WTC11 (cell line): ENCODE results near the gene ZNF699. TPM values are rescaled to one million over a fixed set of nuclear protein-coding genes. Genes with fewer than 3 reads are reported as not detected.
"Not testable (repeated sequence)": the region's sequence is repeated elsewhere in the genome, so short reads cannot be mapped to it uniquely, and the experiment has no call there.

Experiments used
- ATAC-seq: fragments of 200-7000 bp; cut with Tn5 transposase; 2 replicates; pipeline ENCODE4 v1.10.0; 2021; ENCODE audit warnings: mild to moderate bottlenecking, moderate library complexity
- CTCF ChIA-PET: fragments of 300-600 bp; sonication (Branson Sonifier 250); formaldehyde crosslinking; loops from one replicate; lab custom pipeline; 2021; ENCODE audit warnings: antibody characterized with exemption; lab: Charles Lee
- POLR2A ChIA-PET: fragments of 350-600 bp; sonication (Branson Sonifier 250); formaldehyde crosslinking; loops from one replicate; lab custom pipeline; 2021; ENCODE audit warnings: antibody characterized with exemption; lab: Charles Lee
- DNase-seq: peaks from one replicate; pipeline ENCODE4 v3.0.0; 2021; ENCODE audit warnings: low spot score
- H3K27ac Mint-ChIP-seq: 2 replicates; pipeline ENCODE4 v1.8.0; 2021; ENCODE audit warnings: mixed read lengths
- H3K27me3 Mint-ChIP-seq: 2 replicates; pipeline ENCODE4 v1.8.0; 2021; ENCODE audit warnings: low read depth, mild to moderate bottlenecking, moderate library complexity, mixed read lengths
- H3K36me3 Mint-ChIP-seq: 2 replicates; pipeline ENCODE4 v1.8.0; 2021; ENCODE audit warnings: mixed read lengths
- H3K4me1 Mint-ChIP-seq: 2 replicates; pipeline ENCODE4 v1.8.0; 2022; ENCODE audit warnings: mixed read lengths
- H3K4me3 Mint-ChIP-seq: 2 replicates; pipeline ENCODE4 v1.8.0; 2021; ENCODE audit warnings: mild to moderate bottlenecking, moderate library complexity, mixed read lengths
- H3K9me3 Mint-ChIP-seq: 2 replicates; pipeline ENCODE4 v1.8.0; 2021; ENCODE audit warnings: mixed read lengths
- CREM ChIP-seq: sonication (generic); formaldehyde crosslinking; IDR thresholded peaks from 2 replicates; pipeline ENCODE4 v1.8.1; 2022; ENCODE audit warnings: mild to moderate bottlenecking, missing genetic modification reagents, moderate library complexity
- ERG ChIP-seq: fragments of 250-450 bp; sonication (Bioruptor Pico); IDR thresholded peaks from 2 replicates; pipeline ENCODE4 v1.8.0; 2021; ENCODE audit warnings: mild to moderate bottlenecking
- ETV6 ChIP-seq: sonication (generic); formaldehyde crosslinking; IDR thresholded peaks from 2 replicates; pipeline ENCODE4 v1.8.1; 2022; ENCODE audit warnings: mild to moderate bottlenecking, missing genetic modification reagents
- FOXJ3 ChIP-seq: sonication (generic); formaldehyde crosslinking; IDR thresholded peaks from 2 replicates; pipeline ENCODE4 v1.9.0; 2021; ENCODE audit warnings: missing genetic modification reagents, mild to moderate bottlenecking, borderline replicate concordance
- FOXK1 ChIP-seq: sonication (generic); formaldehyde crosslinking; IDR thresholded peaks from 2 replicates; pipeline ENCODE4 v1.8.0; 2022; ENCODE audit warnings: mild to moderate bottlenecking, moderate library complexity, missing genetic modification reagents
- GABPB1 ChIP-seq: sonication (generic); formaldehyde crosslinking; IDR thresholded peaks from 2 replicates; pipeline ENCODE4 v1.8.1; 2023; ENCODE audit warnings: mild to moderate bottlenecking, missing genetic modification reagents
- GRHL2 ChIP-seq: fragments of 250-450 bp; sonication (Bioruptor Pico); IDR thresholded peaks from 2 replicates; pipeline ENCODE4 v1.8.0; 2022; ENCODE audit warnings: mild to moderate bottlenecking, moderate library complexity; ENCODE audit not compliant: insufficient replicate concordance, severe bottlenecking
- JUN ChIP-seq: sonication (generic); formaldehyde crosslinking; IDR thresholded peaks from 2 replicates; pipeline ENCODE4 v1.8.0; 2023; ENCODE audit warnings: mild to moderate bottlenecking, missing genetic modification reagents
- MXD4 ChIP-seq: fragments of 250-450 bp; sonication (Bioruptor Pico); IDR thresholded peaks from 2 replicates; pipeline ENCODE4 v1.8.0; 2021; ENCODE audit warnings: mild to moderate bottlenecking, moderate library complexity, borderline replicate concordance
- NR1H2 ChIP-seq: sonication (generic); formaldehyde crosslinking; IDR thresholded peaks from 2 replicates; pipeline ENCODE4 v1.9.0; 2021; ENCODE audit warnings: mild to moderate bottlenecking, moderate library complexity, missing genetic modification reagents
- PRDM15 ChIP-seq: sonication (generic); formaldehyde crosslinking; IDR thresholded peaks from 2 replicates; pipeline ENCODE4 v1.8.0; 2022; ENCODE audit warnings: missing genetic modification reagents
- TCF7 ChIP-seq: sonication (generic); formaldehyde crosslinking; IDR thresholded peaks from 2 replicates; pipeline ENCODE4 v1.8.0; 2022; ENCODE audit warnings: mild to moderate bottlenecking, low read depth, missing genetic modification reagents, moderate library complexity
- ZNF138 ChIP-seq: sonication (generic); formaldehyde crosslinking; conservative IDR thresholded peaks from 2 replicates; pipeline ENCODE4 v1.8.1; 2022; ENCODE audit warnings: mild to moderate bottlenecking, moderate library complexity, missing genetic modification reagents
- ZNF232 ChIP-seq: sonication (generic); formaldehyde crosslinking; IDR thresholded peaks from 2 replicates; pipeline ENCODE4 v1.8.0; 2022; ENCODE audit warnings: mild to moderate bottlenecking, missing genetic modification reagents
- ZNF416 ChIP-seq: fragments of 250-450 bp; sonication (Bioruptor Pico); IDR thresholded peaks from 2 replicates; pipeline ENCODE4 v1.9.0; 2021; ENCODE audit warnings: mild to moderate bottlenecking, inconsistent platforms
- ZNF425 ChIP-seq: fragments of 250-450 bp; sonication (Bioruptor Pico); conservative IDR thresholded peaks from 2 replicates; pipeline ENCODE4 v1.9.0; 2021; ENCODE audit warnings: mild to moderate bottlenecking
- ZNF671 ChIP-seq: fragments of 250-450 bp; sonication (Bioruptor Pico); IDR thresholded peaks from 2 replicates; pipeline ENCODE4 v1.8.0; 2021; ENCODE audit warnings: mild to moderate bottlenecking
- total RNA-seq: library from RNA; stranded (reverse); gene quantifications from 3 replicates; pipeline ENCODE4 v1.2.3, GENCODE V29; 2021

ZNF699 gene
- total RNA-seq, 1 experiment from 2014 or later: 5.9 TPM

GRCh38 chr19:9289231-9289884, 20.3 kb downstream of the ZNF699 start:
- peaks cover 51% of the 10 kb centered on the region for H3K36me3 Mint-ChIP-seq
- TF ChIP-seq ETV6 (CRISPR knock-in tag) (no peak), GRHL2 (no peak), GABPB1 (no peak), TCF7 (CRISPR knock-in tag) (no peak), MXD4 (CRISPR knock-in tag) (no peak), PRDM15 (no peak), NR1H2 (CRISPR knock-in tag) (no peak), ZNF416 (CRISPR knock-in tag) (no peak), ZNF232 (CRISPR knock-in tag) (no peak), ZNF671 (CRISPR knock-in tag) (no peak)
- ATAC-seq (no peak), DNase-seq (no peak)
- H3K27ac Mint-ChIP-seq: no peak overlapping the region
- ChIA-PET POLR2A (no interaction called here), CTCF (no interaction called here)
- H3K4me3 Mint-ChIP-seq: no peak overlapping the region
- H3K9me3 Mint-ChIP-seq: peaks cover 65% of the 10 kb centered on the region
- H3K27me3 Mint-ChIP-seq: peaks cover 2% of the 10 kb centered on the region; the same call in 1 of the 2 replicates
- no peaks in the 10 kb centered on the region for H3K4me1 Mint-ChIP-seq

- peaks cover 70% of the 10 kb centered on the region for H3K9me3 Mint-ChIP-seq
These were observed 26.2 kb downstream of the ZNF699 start for GRCh38 chr19:9283485-9283884.

GRCh38 chr19:9251236-9251635, 58.4 kb downstream of the ZNF699 start:
- ChIA-PET CTCF (no interaction called here), POLR2A (no interaction called here)
- Mint-ChIP-seq H3K4me3 (no peak overlapping the region), H3K4me1 (no peaks in the 10 kb centered on the region), H3K9me3 (peaks cover 80% of the 10 kb centered on the region), H3K36me3 (peaks cover 61% of the 10 kb centered on the region), H3K27ac (no peak overlapping the region), H3K27me3 (peaks cover 12% of the 10 kb centered on the region)
- TF ChIP-seq FOXJ3: no peak
- no peak for TF ChIP-seq CREM (CRISPR knock-in tag)
- TF ChIP-seq ERG (CRISPR knock-in tag): no peak
- no peak for TF ChIP-seq MXD4 (CRISPR knock-in tag)
- TF ChIP-seq ZNF138 (CRISPR knock-in tag): no peak
- TF ChIP-seq JUN (CRISPR knock-in tag): no peak
- TF ChIP-seq FOXK1 (CRISPR knock-in tag): no peak
- TF ChIP-seq ZNF425 (CRISPR knock-in tag): no peak
- no peak for TF ChIP-seq PRDM15
- DNase-seq: no peak
- ATAC-seq: no peak

More at GRCh38 chr19:9283485-9283884, 26.2 kb downstream of the ZNF699 start:
- Mint-ChIP-seq H3K27me3 (peaks cover 22% of the 10 kb centered on the region), H3K36me3 (peaks cover 59% of the 10 kb centered on the region)
- H3K4me1 Mint-ChIP-seq, ATAC-seq, POLR2A ChIA-PET, H3K4me3 Mint-ChIP-seq, DNase-seq, H3K27ac Mint-ChIP-seq, CTCF ChIA-PET: not testable (repeated sequence)
